HEK293 (cell line): ENCODE data around the gene TMX2.

ENCODE experiments used
- BCL11B ChIP-seq: fragments of 450-650 bp; formaldehyde crosslinking; IDR thresholded peaks from 2 replicates; pipeline ENCODE4 v1.5.1; 2016; ENCODE audit warnings: low read depth, missing biosample characterization, missing genetic modification characterization
- CTCF ChIP-seq: fragments of 450-650 bp; formaldehyde crosslinking; IDR thresholded peaks from 2 replicates; pipeline ENCODE4 v1.5.1; 2016; ENCODE audit warnings: missing biosample characterization, missing genetic modification characterization
- EGR2 ChIP-seq: fragments of 450-650 bp; formaldehyde crosslinking; IDR thresholded peaks from 2 replicates; pipeline ENCODE4 v1.5.1; 2016; ENCODE audit warnings: low read depth, missing biosample characterization, missing genetic modification characterization
- GFI1B ChIP-seq: fragments of 450-650 bp; formaldehyde crosslinking; IDR thresholded peaks from 2 replicates; pipeline ENCODE4 v1.5.1; 2016; ENCODE audit warnings: missing biosample characterization, missing genetic modification characterization
- REST ChIP-seq: fragments of 450-650 bp; formaldehyde crosslinking; IDR thresholded peaks from 2 replicates; pipeline ENCODE4 v1.5.1; 2016; ENCODE audit warnings: missing biosample characterization, missing genetic modification characterization
- ZNF121 ChIP-seq: fragments of 450-650 bp; formaldehyde crosslinking; IDR thresholded peaks from 2 replicates; pipeline ENCODE4 v1.5.1; 2016; ENCODE audit warnings: missing biosample characterization, missing genetic modification characterization
- ZNF24 ChIP-seq: fragments of 450-650 bp; formaldehyde crosslinking; IDR thresholded peaks from 2 replicates; pipeline ENCODE4 v1.5.1; 2016; ENCODE audit warnings: missing biosample characterization, missing genetic modification characterization
- ZNF555 ChIP-seq: fragments of 450-650 bp; formaldehyde crosslinking; conservative IDR thresholded peaks from 2 replicates; pipeline ENCODE4 v1.5.1; 2017; ENCODE audit warnings: missing biosample characterization, mild to moderate bottlenecking, missing genetic modification characterization, inconsistent platforms
- ZNF621 ChIP-seq: fragments of 450-650 bp; formaldehyde crosslinking; IDR thresholded peaks from 2 replicates; pipeline ENCODE4 v1.5.1; 2017; ENCODE audit warnings: missing biosample characterization, missing genetic modification characterization
- TF ChIP-seq, protein P1 (sequence below): fragments of 450-650 bp; formaldehyde crosslinking; IDR thresholded peaks from 2 replicates; pipeline ENCODE4 v1.5.1; 2016; ENCODE audit warnings: missing biosample characterization, missing genetic modification characterization

GRCh38 chr11:57773026-57773598, 60.7 kb downstream of the TMX2 start:
- no peak for TF ChIP-seq REST
- no peak for TF ChIP-seq EGR2
- TF ChIP-seq ZNF555 (tag by site-specific recombination) = no peak
- no peak; the same call in 1 of the 2 replicates for TF ChIP-seq GFI1B (tag by site-specific recombination)
- no peak for TF ChIP-seq BCL11B
- no peak for TF ChIP-seq CTCF (tag by site-specific recombination)
- TF ChIP-seq ZNF24 = 0 out of 2 replicates have a peak, but pooled peaks have one; percentile 26
- TF ChIP-seq ZNF621 (tag by site-specific recombination) = no peak
- TF ChIP-seq, protein P1, sequence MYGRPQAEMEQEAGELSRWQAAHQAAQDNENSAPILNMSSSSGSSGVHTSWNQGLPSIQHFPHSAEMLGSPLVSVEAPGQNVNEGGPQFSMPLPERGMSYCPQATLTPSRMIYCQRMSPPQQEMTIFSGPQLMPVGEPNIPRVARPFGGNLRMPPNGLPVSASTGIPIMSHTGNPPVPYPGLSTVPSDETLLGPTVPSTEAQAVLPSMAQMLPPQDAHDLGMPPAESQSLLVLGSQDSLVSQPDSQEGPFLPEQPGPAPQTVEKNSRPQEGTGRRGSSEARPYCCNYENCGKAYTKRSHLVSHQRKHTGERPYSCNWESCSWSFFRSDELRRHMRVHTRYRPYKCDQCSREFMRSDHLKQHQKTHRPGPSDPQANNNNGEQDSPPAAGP (tag by site-specific recombination) = no peak
- no peak for TF ChIP-seq ZNF121 (tag by site-specific recombination)
